COLO829 (cell line): ENCODE measurements around the gene KLF3.

Experiments
- DNase-seq: peaks from one replicate; pipeline ENCODE4 v3.0.0; 2012; ENCODE audit warnings: low spot score

KLF3 gene

DNA sequence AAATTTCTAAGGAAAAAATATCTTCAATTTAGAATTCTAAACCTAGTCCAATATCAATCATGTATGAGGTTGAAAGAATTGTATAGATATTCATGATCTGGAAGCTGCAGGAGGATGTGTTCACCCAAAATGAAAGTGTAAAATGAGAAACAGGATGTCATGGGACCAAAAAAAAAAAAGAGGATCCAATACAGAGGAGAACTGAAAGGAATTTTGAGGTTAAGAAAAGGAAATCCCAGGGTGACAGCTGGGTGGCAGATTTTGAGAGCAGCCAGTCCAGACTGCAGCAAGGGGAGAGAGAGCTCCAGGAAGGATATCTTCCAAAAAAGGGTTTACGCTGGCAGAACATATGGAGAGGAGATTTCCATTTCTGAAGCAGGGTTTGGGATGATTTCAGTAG lies 79.9 kb downstream of the KLF3 start:
- no peak for DNase-seq

GRCh38 chr4:38745881-38746280 lies 81.9 kb downstream of the KLF3 start:
- DNase-seq: no peak

DNA sequence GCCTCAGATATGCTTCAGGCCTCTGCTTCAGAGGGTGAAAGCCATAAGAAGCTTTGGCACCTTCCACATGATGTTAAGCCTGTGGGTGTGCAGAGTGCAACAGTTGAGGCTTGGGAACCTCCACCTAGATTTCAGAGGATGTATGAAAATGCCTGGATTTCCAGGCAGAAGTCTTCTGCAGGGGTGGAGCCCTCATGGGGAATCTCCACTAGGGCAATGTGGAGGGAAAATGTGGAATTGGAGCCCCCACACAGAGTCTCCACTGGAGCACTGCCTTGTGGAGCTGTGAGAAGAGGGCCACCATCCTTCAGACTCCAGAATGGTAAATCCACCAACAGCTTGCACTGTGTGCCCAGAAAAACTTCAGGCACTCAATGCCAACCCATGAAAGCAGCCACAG lies 83.6 kb downstream of the KLF3 start:
- no peak for DNase-seq

GRCh38 chr4:38749336-38749735 lies 85.3 kb downstream of the KLF3 start:
- no peak for DNase-seq
